DMS 273 treated with DMSO at 0.1 percent for 48 hours (cell line): ENCODE data around the gene KIAA0825.

Experiments
- DNase-seq: peaks from one replicate; lab custom pipeline; 2025; lab: John Stamatoyannopoulos, UW

KIAA0825 gene

GRCh38 chr5:94243612-94244011 is 374.8 kb downstream of the KIAA0825 start:
- DNase-seq, result no peak

GRCh38 chr5:94240993-94241651 is 377.3 kb downstream of the KIAA0825 start:
- no peak for DNase-seq

GRCh38 chr5:94240596-94240992 is 377.8 kb downstream of the KIAA0825 start:
- no peak for DNase-seq

GRCh38 chr5:94240134-94240533 is 378.3 kb downstream of the KIAA0825 start:
- DNase-seq, result no peak

GRCh38 chr5:94239266-94239665 is 379.1 kb downstream of the KIAA0825 start:
- DNase-seq, result no peak

GRCh38 chr5:94234987-94235386 is 383.4 kb downstream of the KIAA0825 start:
- DNase-seq, result no peak

DNA sequence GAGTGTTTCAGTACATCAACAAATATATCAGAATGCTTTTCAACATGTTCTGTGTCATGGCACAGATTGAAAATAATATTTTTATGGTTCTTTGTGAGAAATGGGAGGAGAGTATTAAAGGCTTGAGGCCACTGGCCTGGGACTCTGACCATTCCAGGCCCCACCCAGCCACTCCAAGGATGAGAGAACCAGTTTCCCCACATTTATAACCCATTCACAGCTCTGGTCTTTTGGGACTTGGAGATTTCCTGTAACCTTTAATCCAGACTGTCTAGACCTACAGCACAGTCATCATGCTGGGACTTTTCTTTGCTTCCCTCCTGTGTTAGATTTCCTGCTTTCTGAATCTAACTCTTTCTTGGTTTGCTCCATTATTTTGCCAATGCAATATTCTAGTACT is 389.6 kb downstream of the KIAA0825 start:
- DNase-seq, result no peak

DNA sequence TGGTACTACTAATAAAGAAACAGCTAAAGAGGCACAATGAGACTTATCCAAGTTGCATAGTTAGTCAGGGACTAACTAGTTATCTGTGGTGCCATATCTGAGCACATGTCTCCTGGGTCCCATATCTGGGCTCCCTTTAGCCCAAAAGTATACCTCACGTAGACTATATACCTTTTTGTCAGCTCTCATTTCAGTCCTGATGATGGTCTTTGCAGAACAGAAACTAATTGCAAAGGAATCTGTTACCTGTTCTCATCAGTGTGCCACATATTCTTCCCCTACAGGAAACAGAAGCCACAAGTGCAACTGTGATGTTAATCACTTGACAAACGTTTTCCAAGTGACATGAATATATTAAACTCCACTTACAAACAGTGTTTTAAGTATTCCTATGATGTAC is 395.2 kb downstream of the KIAA0825 start:
- DNase-seq, result no peak

GRCh38 chr5:94218374-94218773 is 400.0 kb downstream of the KIAA0825 start:
- no peak for DNase-seq

DNA sequence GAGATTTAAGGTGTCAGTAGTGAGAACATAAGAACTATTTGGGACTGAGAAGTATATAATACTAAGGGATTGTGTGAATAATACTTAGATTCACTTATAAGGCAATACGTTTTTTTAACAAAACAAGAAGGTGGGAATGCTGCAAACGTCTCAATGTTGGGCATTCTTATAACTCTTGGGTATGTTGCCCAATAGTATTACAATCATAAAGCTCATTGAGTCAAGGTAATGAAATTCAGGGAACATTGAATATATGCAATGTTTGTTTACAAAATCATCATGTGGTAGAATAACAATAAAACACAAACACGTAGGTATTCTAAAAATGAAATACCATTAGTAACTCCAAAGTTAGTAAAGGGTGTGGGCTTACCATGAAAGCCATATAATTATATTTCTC is 400.7 kb downstream of the KIAA0825 start:
- no peak for DNase-seq

- DNase-seq, result no peak
Measured at GRCh38 chr5:94217216-94217615, 401.2 kb downstream of the KIAA0825 start.

- no peak for DNase-seq
Measured at GRCh38 chr5:94212476-94212875, 405.9 kb downstream of the KIAA0825 start.

- DNase-seq, result no peak
Measured at GRCh38 chr5:94209774-94210355, 408.5 kb downstream of the KIAA0825 start.

GRCh38 chr5:94209272-94209671 is 409.1 kb downstream of the KIAA0825 start:
- DNase-seq, result no peak

- DNase-seq, result no peak
Measured at GRCh38 chr5:94199566-94199965, 418.8 kb downstream of the KIAA0825 start.

DNA sequence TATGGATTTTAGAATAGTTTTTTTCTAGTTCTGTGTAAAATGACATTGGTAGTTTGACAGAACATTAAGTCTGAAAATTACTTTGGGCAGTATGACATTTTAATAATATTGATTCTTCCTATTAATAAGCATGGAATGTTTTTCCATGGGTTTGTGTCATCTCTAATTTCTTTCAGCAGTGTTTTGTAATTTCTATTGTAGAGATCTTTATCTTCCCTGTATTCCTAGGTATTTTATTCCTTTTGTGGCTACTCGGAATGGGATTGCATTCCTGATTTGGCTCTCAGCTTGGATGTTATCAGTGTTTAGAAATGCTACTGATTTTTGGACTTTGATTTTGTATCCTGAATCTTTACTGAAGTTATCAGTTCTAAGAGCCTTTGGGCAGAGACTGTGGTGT is 420.4 kb downstream of the KIAA0825 start:
- no peak for DNase-seq

GRCh38 chr5:94196953-94197352 is 421.5 kb downstream of the KIAA0825 start:
- no peak for DNase-seq

GRCh38 chr5:94192658-94193391 is 425.6 kb downstream of the KIAA0825 start:
- DNase-seq, result no peak

DNA sequence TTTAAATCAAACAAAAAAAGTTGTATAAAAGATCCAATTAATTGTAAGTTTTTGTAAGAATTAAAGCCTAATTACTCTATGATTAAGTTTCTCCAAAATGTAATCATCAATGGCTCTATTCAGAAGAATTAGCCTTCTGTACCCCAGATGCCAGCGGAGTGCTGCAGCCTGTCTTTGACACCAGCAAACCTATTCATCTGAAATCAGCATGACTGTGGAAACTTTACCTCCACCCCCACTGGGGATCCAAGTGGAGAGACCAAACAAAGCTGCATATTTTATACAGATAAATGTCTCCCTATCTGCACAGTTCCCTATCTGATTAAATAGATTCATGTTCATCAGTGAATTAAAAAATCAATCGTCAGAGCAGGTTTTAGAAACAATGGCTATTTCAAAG is 426.8 kb downstream of the KIAA0825 start:
- no peak for DNase-seq

DNA sequence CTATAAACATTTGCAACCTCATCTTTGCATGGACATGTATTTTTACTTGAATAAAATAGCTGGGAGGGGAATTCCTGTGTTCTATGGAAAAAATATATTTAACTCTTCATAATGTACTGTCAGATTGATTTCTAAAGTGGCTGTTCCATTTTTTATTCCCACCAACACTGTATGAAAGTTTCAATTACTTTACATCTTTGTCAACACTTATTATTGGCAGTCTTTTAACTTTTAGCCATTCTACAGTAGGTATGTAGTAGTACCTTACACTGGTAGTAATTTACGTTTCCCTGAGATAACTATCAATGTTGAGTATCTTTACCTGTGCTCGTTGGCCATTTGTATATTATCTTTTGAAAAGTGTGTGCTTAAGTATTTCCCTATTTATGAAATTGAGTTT is 429.7 kb downstream of the KIAA0825 start:
- DNase-seq, result no peak

DNA sequence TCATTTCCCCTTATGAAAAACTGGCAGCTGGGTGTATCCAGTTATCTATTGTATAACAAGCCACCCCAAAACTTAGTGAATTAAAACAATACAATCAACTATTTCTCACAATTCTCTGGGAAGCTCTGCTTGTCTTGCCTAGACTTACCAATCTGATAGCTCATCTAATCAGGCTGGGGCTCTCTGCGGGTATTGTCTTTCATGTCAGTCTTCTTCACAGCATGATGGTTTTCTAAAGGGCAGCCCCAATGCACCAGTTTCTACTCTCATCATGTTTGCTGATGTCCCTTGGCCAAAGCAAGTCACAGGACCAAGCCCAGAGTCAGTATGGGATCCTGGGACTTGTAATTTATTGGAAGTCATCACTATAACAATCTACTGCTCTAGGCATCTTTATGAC is 433.5 kb downstream of the KIAA0825 start:
- no peak for DNase-seq

DNA sequence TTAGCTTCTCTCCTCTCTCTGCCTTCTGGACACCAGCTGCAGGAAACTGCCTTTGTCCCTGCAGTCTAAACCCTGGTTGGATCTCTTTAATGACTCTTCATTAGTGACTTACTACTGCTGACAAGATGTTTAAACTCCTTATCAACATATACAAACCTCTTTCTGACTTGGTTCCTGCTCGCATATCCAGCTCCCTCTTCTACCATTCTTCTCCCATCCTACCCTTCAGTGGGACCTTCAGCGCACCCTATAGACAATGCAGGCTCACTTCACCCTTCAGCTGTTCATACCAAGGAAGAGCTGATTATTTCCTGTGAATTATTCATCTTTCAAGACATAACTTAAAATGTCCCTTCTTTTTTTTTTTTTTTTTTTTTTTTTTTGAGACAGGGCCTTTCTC is 436.5 kb downstream of the KIAA0825 start:
- DNase-seq, result no peak

DNA sequence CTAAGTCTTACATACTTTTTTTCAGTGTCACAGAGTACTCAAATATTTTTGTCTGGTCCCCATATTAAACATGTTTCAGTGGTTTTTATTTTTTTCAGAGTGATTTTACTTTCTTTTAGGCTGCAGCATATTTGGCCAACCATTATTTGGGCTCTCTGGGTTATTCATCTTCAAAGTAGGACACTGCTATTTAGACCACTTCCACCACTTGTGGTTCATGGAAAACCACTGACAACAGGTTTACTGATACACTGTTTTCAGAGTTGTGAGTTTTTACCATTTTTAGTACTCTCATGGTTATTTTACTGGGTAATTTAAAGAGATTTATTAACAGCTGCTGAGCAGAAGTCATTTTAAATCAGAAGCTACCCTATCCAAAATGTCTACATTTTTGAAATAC is 437.6 kb downstream of the KIAA0825 start:
- DNase-seq, result no peak
